NCI-H1092 (cell line): Measurements from ENCODE around the gene TES.
"Not testable (repeated sequence)": the region's sequence is repeated elsewhere in the genome, so short reads cannot be mapped to it uniquely, and the experiment has no call there.

ENCODE experiments used
- DNase-seq: peaks from one replicate; lab custom pipeline; 2025; lab: John Stamatoyannopoulos, UW

The TES gene

GRCh38 chr7:116223588-116223987 lies 13.2 kb downstream of the TES start:
- DNase-seq = no peak

- no peak for DNase-seq
These were observed 14.3 kb downstream of the TES start for GRCh38 chr7:116224492-116225098.

- no peak for DNase-seq
These were observed 15.5 kb downstream of the TES start for GRCh38 chr7:116225860-116226259.

GRCh38 chr7:116226664-116227063 lies 16.3 kb downstream of the TES start:
- DNase-seq = no peak

GRCh38 chr7:116227678-116228239 lies 17.4 kb downstream of the TES start:
- no peak for DNase-seq

GRCh38 chr7:116228241-116228640 lies 17.9 kb downstream of the TES start:
- DNase-seq = no peak

GRCh38 chr7:116229366-116229765 lies 19.0 kb downstream of the TES start:
- no peak for DNase-seq

- DNase-seq = no peak
These were observed 20.1 kb downstream of the TES start for GRCh38 chr7:116230191-116231005.

- DNase-seq = no peak
These were observed 21.2 kb downstream of the TES start for GRCh38 chr7:116231543-116231942.

- no peak for DNase-seq
These were observed 21.6 kb downstream of the TES start for GRCh38 chr7:116231949-116232348.

- DNase-seq = no peak
These were observed 22.0 kb downstream of the TES start for GRCh38 chr7:116232350-116232749.

- DNase-seq = no peak
These were observed 22.6 kb downstream of the TES start for GRCh38 chr7:116232920-116233319.

GRCh38 chr7:116234517-116235200 lies 24.3 kb downstream of the TES start:
- no peak for DNase-seq

- DNase-seq = no peak
These were observed 25.0 kb downstream of the TES start for GRCh38 chr7:116235380-116235779.

- DNase-seq = peak; percentile 58
These were observed 25.8 kb downstream of the TES start for GRCh38 chr7:116236020-116236630.

GRCh38 chr7:116239020-116239419 lies 28.7 kb downstream of the TES start:
- DNase-seq = no peak

- no peak for DNase-seq
These were observed 29.1 kb downstream of the TES start for GRCh38 chr7:116239434-116239833.

GRCh38 chr7:116240024-116240668 lies 29.8 kb downstream of the TES start:
- no peak for DNase-seq

GRCh38 chr7:116241291-116241690 lies 31.0 kb downstream of the TES start:
- DNase-seq = no peak

- no peak for DNase-seq
These were observed 31.8 kb downstream of the TES start for GRCh38 chr7:116242178-116242577.

- no peak for DNase-seq
These were observed 32.4 kb downstream of the TES start for GRCh38 chr7:116242759-116243158.

- DNase-seq = not testable (repeated sequence)
These were observed 34.5 kb downstream of the TES start for GRCh38 chr7:116244803-116245202.
